C4-2B (cell line): ENCODE measurements around the gene MTA1.

Experiments
- ZFX ChIP-seq: fragments of 450-650 bp; IDR thresholded peaks from 2 replicates; pipeline ENCODE4 v1.6.1; 2017
- TF ChIP-seq, protein P1 (sequence below): fragments of 450-650 bp; conservative IDR thresholded peaks from 2 replicates; pipeline ENCODE4 v1.5.1; 2017; ENCODE audit warnings: mild to moderate bottlenecking

DNA sequence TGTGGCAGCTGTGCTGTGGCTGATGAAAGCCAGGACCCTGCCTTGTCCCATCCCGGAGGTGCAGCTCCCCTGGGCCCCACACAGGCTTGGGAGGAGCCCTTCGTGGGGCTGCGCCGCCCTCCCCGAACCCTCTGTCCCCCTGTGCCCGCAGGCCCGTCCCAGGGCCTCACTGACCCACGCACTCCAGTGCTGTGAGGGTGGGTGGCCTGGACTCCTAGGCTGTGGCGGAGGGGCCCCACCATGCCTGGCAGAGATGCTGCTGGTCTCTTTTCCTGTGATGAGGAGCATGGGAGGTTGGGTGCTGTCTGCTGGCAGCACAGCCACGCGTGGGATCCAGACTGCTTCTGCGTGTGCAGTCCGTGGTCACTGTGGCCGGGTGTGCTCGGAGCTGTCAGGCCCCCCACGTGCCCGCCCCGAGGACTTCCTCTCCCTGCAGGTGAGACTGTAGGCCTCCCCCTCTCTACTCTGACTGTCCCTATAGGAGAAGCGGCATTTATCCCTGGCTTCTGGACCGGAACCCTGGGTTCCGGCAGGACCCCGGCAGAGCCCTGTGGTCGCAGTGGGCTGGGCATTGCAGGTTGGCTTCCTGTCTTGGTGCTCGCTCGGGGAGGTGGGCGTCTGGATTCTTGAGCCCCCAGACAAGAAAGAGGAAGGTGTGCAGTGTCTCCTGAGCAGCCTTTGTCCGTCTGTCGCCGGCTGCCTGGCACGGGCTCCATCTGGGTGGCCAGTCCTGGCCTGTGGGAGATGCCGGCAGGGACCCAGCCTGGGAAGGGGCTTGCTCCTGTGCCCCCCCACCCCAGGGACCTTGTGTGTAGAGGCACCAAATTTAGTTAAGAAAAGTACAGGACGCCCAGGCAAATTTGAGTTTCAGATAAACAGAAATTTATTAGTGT is 2.3 kb downstream of the MTA1 start:
- TF ChIP-seq, protein P1, sequence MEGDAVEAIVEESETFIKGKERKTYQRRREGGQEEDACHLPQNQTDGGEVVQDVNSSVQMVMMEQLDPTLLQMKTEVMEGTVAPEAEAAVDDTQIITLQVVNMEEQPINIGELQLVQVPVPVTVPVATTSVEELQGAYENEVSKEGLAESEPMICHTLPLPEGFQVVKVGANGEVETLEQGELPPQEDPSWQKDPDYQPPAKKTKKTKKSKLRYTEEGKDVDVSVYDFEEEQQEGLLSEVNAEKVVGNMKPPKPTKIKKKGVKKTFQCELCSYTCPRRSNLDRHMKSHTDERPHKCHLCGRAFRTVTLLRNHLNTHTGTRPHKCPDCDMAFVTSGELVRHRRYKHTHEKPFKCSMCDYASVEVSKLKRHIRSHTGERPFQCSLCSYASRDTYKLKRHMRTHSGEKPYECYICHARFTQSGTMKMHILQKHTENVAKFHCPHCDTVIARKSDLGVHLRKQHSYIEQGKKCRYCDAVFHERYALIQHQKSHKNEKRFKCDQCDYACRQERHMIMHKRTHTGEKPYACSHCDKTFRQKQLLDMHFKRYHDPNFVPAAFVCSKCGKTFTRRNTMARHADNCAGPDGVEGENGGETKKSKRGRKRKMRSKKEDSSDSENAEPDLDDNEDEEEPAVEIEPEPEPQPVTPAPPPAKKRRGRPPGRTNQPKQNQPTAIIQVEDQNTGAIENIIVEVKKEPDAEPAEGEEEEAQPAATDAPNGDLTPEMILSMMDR, result no peak
- no peak for TF ChIP-seq ZFX
